Lower lobe of right lung (tissue), 2 donors: ENCODE data around the gene HTRA1. TPM values are rescaled to one million over a fixed set of nuclear protein-coding genes. Genes with fewer than 3 reads are reported as not detected.

Experiments used
- ATAC-seq, 2 donors: fragments of 200-7000 bp; cut with Tn5 transposase; one replicate each; pipeline ENCODE4 v1.9.1; 2020 to 2022; ENCODE audit warnings: mild to moderate bottlenecking in 2 of 2, moderate library complexity in 2 of 2
- DNase-seq: peaks from one replicate; pipeline ENCODE4 v3.0.0-alpha.2; 2020
- H3K27ac ChIP-seq: fragments of 200-600 bp; one replicate; pipeline ENCODE4 v1.8.0; 2022
- H3K27me3 ChIP-seq: fragments of 200-600 bp; one replicate; pipeline ENCODE4 v1.8.0; 2022; ENCODE audit warnings: low read depth
- H3K36me3 ChIP-seq: fragments of 200-600 bp; one replicate; pipeline ENCODE4 v1.8.0; 2022; ENCODE audit warnings: mild to moderate bottlenecking
- H3K4me1 ChIP-seq: fragments of 200-600 bp; one replicate; pipeline ENCODE4 v1.8.0; 2022
- H3K4me3 ChIP-seq: fragments of 200-600 bp; one replicate; pipeline ENCODE4 v1.8.0; 2022; ENCODE audit warnings: mild to moderate bottlenecking
- H3K9me3 ChIP-seq: fragments of 200-600 bp; one replicate; pipeline ENCODE4 v1.8.0; 2022
- CTCF ChIP-seq: fragments of 200-600 bp; IDR thresholded peaks from one replicate; pipeline ENCODE4 v1.8.0; 2022; ENCODE audit warnings: antibody characterized with exemption, mild to moderate bottlenecking
- intact Hi-C: fragments of 100-400 bp; cut with DNase I; formaldehyde crosslinking; loops from one replicate; pipeline ENCODE4 v1.11.0; 2022
- total RNA-seq: library from RNA; stranded (reverse); fragmentation: NEBNext Ultra II Directional; extraction: Animal tissue kit (Norgen Biotek cat#: 25700); gene quantifications from one replicate; pipeline ENCODE4 v1.2.1, GENCODE V29; 2021
- donor health status: DM: no; HTN: yes; CAD: no; lungs with severe emphysema.

Gene HTRA1
- total RNA-seq, 1 donor from 2014 or later = 45.3 TPM

GRCh38 chr10:122459561-122460273 is 1.6 kb upstream of the HTRA1 start:
- DNase-seq (no peak), ATAC-seq (no peak)
- Histone ChIP-seq H3K4me3 (no peak overlapping the region), H3K36me3 (no peaks in the 10 kb centered on the region), H3K9me3 (no peaks in the 10 kb centered on the region), H3K27me3 (peaks cover 16% of the 10 kb centered on the region), H3K27ac (no peak overlapping the region), H3K4me1 (peaks cover 16% of the 10 kb centered on the region)
- intact Hi-C loops = no loop called here
- no peak for TF ChIP-seq CTCF

- Histone ChIP-seq H3K4me1 (peaks cover 16% of the 10 kb centered on the region), H3K27me3 (peaks cover 16% of the 10 kb centered on the region), H3K9me3 (no peaks in the 10 kb centered on the region), H3K27ac (peak overlapping the region; percentile 41), H3K36me3 (no peaks in the 10 kb centered on the region), H3K4me3 (peak overlapping the region; percentile 71)
- no peak for DNase-seq
- intact Hi-C loops = no loop called here
- ATAC-seq = no peak
- TF ChIP-seq CTCF = no peak
Measured at GRCh38 chr10:122460891-122461293, 461 bp upstream of the HTRA1 start.

GRCh38 chr10:122461729-122462532 is 578 bp downstream of the HTRA1 start:
- peak; percentile 54 for DNase-seq
- ATAC-seq = peak; percentile 61 to 75
- Histone ChIP-seq H3K27ac (peak overlapping the region; percentile 53), H3K27me3 (peaks cover 16% of the 10 kb centered on the region), H3K4me3 (peak overlapping the region; percentile 71), H3K9me3 (no peaks in the 10 kb centered on the region), H3K4me1 (peaks cover 16% of the 10 kb centered on the region), H3K36me3 (no peaks in the 10 kb centered on the region)
- TF ChIP-seq CTCF = no peak
- intact Hi-C loops = no loop called here

GRCh38 chr10:122462533-122463465 is 1.4 kb downstream of the HTRA1 start:
- intact Hi-C loops = no loop called here
- peak; percentile 16 to 49 for ATAC-seq

More at GRCh38 chr10:122462533-122463465, 1.4 kb downstream of the HTRA1 start:
- peak overlapping the region; percentile 53 for H3K27ac ChIP-seq
- H3K27me3 ChIP-seq = peaks cover 16% of the 10 kb centered on the region
- TF ChIP-seq CTCF = no peak
- H3K36me3 ChIP-seq = no peaks in the 10 kb centered on the region
- DNase-seq = no peak
- no peaks in the 10 kb centered on the region for H3K9me3 ChIP-seq
- peak overlapping the region; percentile 71 for H3K4me3 ChIP-seq
- peaks cover 16% of the 10 kb centered on the region for H3K4me1 ChIP-seq
